Loucy (cell line): ENCODE data around the gene SUPT6H.

Experiments
- H2AFZ ChIP-seq: fragments of 200-600 bp; sonication (generic); 2 replicates; pipeline ENCODE4 v1.6.0; 2016; ENCODE audit warnings: antibody characterized with exemption, mild to moderate bottlenecking, low read length, moderate library complexity
- H3F3A ChIP-seq: fragments of 200-600 bp; 2 replicates; pipeline ENCODE4 v1.6.0; 2016; ENCODE audit warnings: antibody characterized with exemption, low read depth, mild to moderate bottlenecking
- H3K27me3 ChIP-seq: fragments of 200-600 bp; sonication (generic); 2 replicates; pipeline ENCODE4 v1.6.1; 2014; ENCODE audit warnings: low read length, mild to moderate bottlenecking; ENCODE audit not compliant: insufficient read depth, poor library complexity, severe bottlenecking
- H3K36me3 ChIP-seq: fragments of 200-600 bp; sonication (generic); 2 replicates; pipeline ENCODE4 v1.6.1; 2016; ENCODE audit warnings: low read length; ENCODE audit not compliant: insufficient read depth
- H3K4me1 ChIP-seq: fragments of 200-600 bp; sonication (generic); 2 replicates; pipeline ENCODE4 v1.5.1; 2014; ENCODE audit warnings: low read length, mild to moderate bottlenecking; ENCODE audit not compliant: insufficient read depth, poor library complexity, severe bottlenecking
- H3K4me2 ChIP-seq: fragments of 200-600 bp; sonication (generic); 2 replicates; pipeline ENCODE4 v1.6.0; 2014; ENCODE audit warnings: antibody characterized with exemption, low read length, low read depth, mild to moderate bottlenecking; ENCODE audit not compliant: poor library complexity, severe bottlenecking
- H3K4me3 ChIP-seq: fragments of 200-600 bp; sonication (generic); 2 replicates; pipeline ENCODE4 v1.5.1; 2014; ENCODE audit warnings: low read length, mild to moderate bottlenecking, mixed read lengths; ENCODE audit not compliant: poor library complexity, severe bottlenecking
- H3K79me2 ChIP-seq: fragments of 200-600 bp; sonication (generic); 2 replicates; pipeline ENCODE4 v1.6.1; 2014; ENCODE audit warnings: low read length; ENCODE audit not compliant: insufficient read depth
- H3K9ac ChIP-seq: fragments of 200-600 bp; sonication (generic); 2 replicates; pipeline ENCODE4 v1.6.0; 2014; ENCODE audit warnings: mild to moderate bottlenecking, low read depth, low read length, moderate library complexity; ENCODE audit not compliant: poor library complexity, severe bottlenecking
- H3K9me2 ChIP-seq: fragments of 200-600 bp; sonication (generic); replicated peaks from 2 replicates; pipeline ENCODE4 v1.6.1; 2016; ENCODE audit warnings: low read depth, low read length, mixed read lengths
- H3K9me3 ChIP-seq: fragments of 200-600 bp; sonication (generic); 2 replicates; pipeline ENCODE4 v1.6.1; 2014; ENCODE audit warnings: mild to moderate bottlenecking, antibody characterized with exemption, low read length, low read depth; ENCODE audit not compliant: insufficient read depth
- H4K20me1 ChIP-seq: fragments of 200-600 bp; sonication (generic); 2 replicates; pipeline ENCODE4 v1.6.0; 2014; ENCODE audit warnings: antibody characterized with exemption, low read length, mild to moderate bottlenecking; ENCODE audit not compliant: insufficient read depth, poor library complexity, severe bottlenecking
- EZH2phosphoT487 ChIP-seq: fragments of 200-600 bp; IDR thresholded peaks from 2 replicates; pipeline ENCODE4 v1.6.1; 2018; ENCODE audit warnings: antibody characterized with exemption, mild to moderate bottlenecking, moderate library complexity, borderline replicate concordance
- TF ChIP-seq, protein P1 (sequence below): fragments of 200-600 bp; sonication (generic); conservative IDR thresholded peaks from 2 replicates; pipeline ENCODE4 v1.5.1; 2014; ENCODE audit warnings: mild to moderate bottlenecking, antibody characterized with exemption, low read length

The SUPT6H gene

GRCh38 chr17:28726226-28726626 is 64.2 kb downstream of the SUPT6H start, which contains the start of gene TLCD1:
TSS of gene TLCD1 (minus strand) at chr17:28726233. CDS start at chr17:28726097, 136 bp downstream.
- H3K4me3 ChIP-seq, result peak within 1 kb of the TSS; percentile 91
- H3F3A ChIP-seq, result peaks cover 25% of the 10 kb centered on the region
- no peak for TF ChIP-seq EZH2phosphoT487
- TF ChIP-seq, protein P1, sequence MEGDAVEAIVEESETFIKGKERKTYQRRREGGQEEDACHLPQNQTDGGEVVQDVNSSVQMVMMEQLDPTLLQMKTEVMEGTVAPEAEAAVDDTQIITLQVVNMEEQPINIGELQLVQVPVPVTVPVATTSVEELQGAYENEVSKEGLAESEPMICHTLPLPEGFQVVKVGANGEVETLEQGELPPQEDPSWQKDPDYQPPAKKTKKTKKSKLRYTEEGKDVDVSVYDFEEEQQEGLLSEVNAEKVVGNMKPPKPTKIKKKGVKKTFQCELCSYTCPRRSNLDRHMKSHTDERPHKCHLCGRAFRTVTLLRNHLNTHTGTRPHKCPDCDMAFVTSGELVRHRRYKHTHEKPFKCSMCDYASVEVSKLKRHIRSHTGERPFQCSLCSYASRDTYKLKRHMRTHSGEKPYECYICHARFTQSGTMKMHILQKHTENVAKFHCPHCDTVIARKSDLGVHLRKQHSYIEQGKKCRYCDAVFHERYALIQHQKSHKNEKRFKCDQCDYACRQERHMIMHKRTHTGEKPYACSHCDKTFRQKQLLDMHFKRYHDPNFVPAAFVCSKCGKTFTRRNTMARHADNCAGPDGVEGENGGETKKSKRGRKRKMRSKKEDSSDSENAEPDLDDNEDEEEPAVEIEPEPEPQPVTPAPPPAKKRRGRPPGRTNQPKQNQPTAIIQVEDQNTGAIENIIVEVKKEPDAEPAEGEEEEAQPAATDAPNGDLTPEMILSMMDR, result no peak
- H3K9me3 ChIP-seq, result no peaks in the 10 kb centered on the region
- H3K4me2 ChIP-seq, result peak within 1 kb of the TSS; percentile 100
- peaks cover 40% of the 10 kb centered on the region; the same call in 1 of the 2 replicates for H3K36me3 ChIP-seq
- H2AFZ ChIP-seq, result peak within 1 kb of the TSS; percentile 62
- H3K9ac ChIP-seq, result peak within 1 kb of the TSS; percentile 75
- no peaks in the 10 kb centered on the region for H3K9me2 ChIP-seq
- peaks cover 30% of the 10 kb centered on the region for H3K4me1 ChIP-seq
- peaks cover 35% of the 10 kb centered on the region for H4K20me1 ChIP-seq
- H3K27me3 ChIP-seq, result no peaks in the 10 kb centered on the region
- peaks cover 24% of the 10 kb centered on the region for H3K79me2 ChIP-seq

DNA sequence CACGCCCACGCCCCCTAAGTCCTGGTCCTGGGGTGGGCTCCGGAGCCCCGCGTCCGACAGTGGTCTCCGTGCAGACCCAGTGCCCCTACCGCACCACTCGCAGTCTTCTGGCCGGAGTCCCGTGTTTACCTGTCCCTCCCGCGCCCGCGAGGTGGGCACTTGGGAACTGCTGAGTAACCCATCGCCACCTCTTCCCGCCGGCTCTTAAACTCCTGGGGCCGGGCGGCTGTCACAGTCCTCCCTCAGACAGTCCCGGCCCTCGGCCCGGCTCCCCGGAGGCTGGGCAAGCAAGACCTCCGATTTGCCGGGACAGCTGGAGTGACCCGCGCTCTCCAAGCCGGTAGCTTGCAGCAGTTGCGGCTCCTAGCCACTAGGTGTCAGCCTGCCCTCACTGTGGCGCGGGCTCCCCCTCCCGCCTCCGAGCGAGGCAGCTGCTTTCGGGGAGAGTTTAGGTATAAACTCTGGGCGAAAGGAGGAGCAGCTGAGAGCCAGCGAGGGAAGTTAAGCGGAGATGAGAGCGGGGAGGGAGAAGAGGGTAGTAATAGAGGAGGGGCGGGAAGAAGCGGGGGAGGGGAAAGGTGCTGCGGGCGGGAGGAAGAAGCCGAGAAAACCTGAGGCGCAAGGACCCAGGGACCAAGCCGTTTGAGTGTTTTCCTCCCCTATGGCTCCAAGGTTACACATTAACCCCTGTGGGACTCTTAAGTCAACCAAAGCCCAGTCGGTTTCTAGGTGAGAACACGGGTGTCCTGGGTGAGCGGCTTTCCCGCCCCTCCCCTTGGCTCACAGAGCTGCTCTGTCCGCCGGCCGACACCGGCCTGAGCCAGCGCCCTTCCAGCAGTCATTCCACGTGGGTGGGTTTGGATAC is 64.9 kb downstream of the SUPT6H start:
- Histone ChIP-seq H3K9me2 (no peaks in the 10 kb centered on the region), H3K4me3 (peak overlapping the region; percentile 91), H4K20me1 (peaks cover 29% of the 10 kb centered on the region), H3K4me2 (peak overlapping the region; percentile 100), H3K36me3 (peaks cover 34% of the 10 kb centered on the region; the same call in 1 of the 2 replicates), H2AFZ (peak overlapping the region; percentile 62), H3K9me3 (no peaks in the 10 kb centered on the region), H3K9ac (peak overlapping the region; percentile 75), H3K4me1 (peaks cover 24% of the 10 kb centered on the region), H3F3A (peaks cover 25% of the 10 kb centered on the region), H3K79me2 (peaks cover 18% of the 10 kb centered on the region), H3K27me3 (no peaks in the 10 kb centered on the region)
- TF ChIP-seq, protein P1, result peak; percentile 98
- no peak for TF ChIP-seq EZH2phosphoT487

- Histone ChIP-seq H3K4me2 (peak within 1 kb of the TSS; percentile 100), H2AFZ (peak within 1 kb of the TSS; percentile 94), H3K9me2 (no peaks in the 10 kb centered on the region), H3K4me1 (peaks cover 11% of the 10 kb centered on the region), H4K20me1 (peaks cover 12% of the 10 kb centered on the region), H3K9me3 (no peaks in the 10 kb centered on the region), H3K36me3 (peaks cover 18% of the 10 kb centered on the region; the same call in 1 of the 2 replicates), H3F3A (peaks cover 18% of the 10 kb centered on the region), H3K9ac (peak within 1 kb of the TSS; percentile 75), H3K27me3 (no peaks in the 10 kb centered on the region), H3K4me3 (peak within 1 kb of the TSS; percentile 91), H3K79me2 (peaks cover under 1% of the 10 kb centered on the region; the same call in 1 of the 2 replicates)
- no peak for TF ChIP-seq EZH2phosphoT487
- TF ChIP-seq, protein P1, result no peak
Observed at GRCh38 chr17:28728364-28729200, 66.6 kb downstream of the SUPT6H start, which contains the start of gene NEK8. TSS of gene NEK8 (plus strand) at chr17:28728788. CDS start at chr17:28728814, 26 bp downstream.
